SK-N-SH (cell line): ENCODE measurements around the gene PPM1L.

Experiments
- CTCF ChIP-seq: fragments of 200-600 bp; sonication (generic); IDR thresholded peaks from 2 replicates; pipeline ENCODE4 v1.6.1; 2017; ENCODE audit warnings: antibody characterized with exemption, mild to moderate bottlenecking, moderate library complexity
- EP300 ChIP-seq, 2 experiments: IDR thresholded peaks; 2 replicates each; pipeline versions ENCODE4 v1.4.0 to v1.6.1; 2012; ENCODE audit warnings: borderline replicate concordance in 1 of 2, low read depth in 1 of 2, low read length in 1 of 2
- EZH2phosphoT487 ChIP-seq: fragments of 200-600 bp; sonication (generic); IDR thresholded peaks from 2 replicates; pipeline ENCODE4 v1.6.1; 2017; ENCODE audit warnings: low read depth, mixed run types, mild to moderate bottlenecking, antibody characterized with exemption, moderate library complexity, borderline replicate concordance
- POLR2AphosphoS5 ChIP-seq: IDR thresholded peaks from 2 replicates; pipeline ENCODE4 v1.6.1; 2012; ENCODE audit warnings: low read depth, low read length
- RXRA ChIP-seq: IDR thresholded peaks from 2 replicates; pipeline ENCODE4 v1.4.0; 2012; ENCODE audit warnings: low read depth, mild to moderate bottlenecking, borderline replicate concordance
- SMC3 ChIP-seq: IDR thresholded peaks from 2 replicates; pipeline ENCODE4 v1.6.1; 2012; ENCODE audit warnings: low read depth, low read length, improper control_type of control experiment
- USF2 ChIP-seq: fragments of 150-350 bp; IDR thresholded peaks from 2 replicates; pipeline ENCODE4 v1.6.1; 2017; ENCODE audit warnings: antibody characterized with exemption, low read length, low read depth, borderline replicate concordance
- YY1 ChIP-seq: IDR thresholded peaks from 2 replicates; pipeline ENCODE4 v1.4.0; 2012; ENCODE audit warnings: low read depth, mild to moderate bottlenecking

GRCh38 chr3:160754855-160755747 lies 930 bp upstream of the PPM1L start:
- TF ChIP-seq YY1 (0 out of 2 replicates have a peak, but pooled peaks have one; percentile 20), CTCF (no peak), RXRA (no peak), USF2 (no peak), SMC3 (no peak), EP300 (IDR thresholded peaks at IDR 0.05; ENCODE audit: borderline replicate concordance in 1 of 2, low read depth in 1 of 2, low read length in 1 of 2) (peak in 1 of 2 experiments; percentile 47; a peak in 2 of 4 replicates), EZH2phosphoT487 (no peak), POLR2AphosphoS5 (peak; percentile 63; the same call in 1 of the 2 replicates)
